Hippocampal formation (tissue), 2 donors: ENCODE measurements around the gene PAPPA2.

ENCODE experiments used
- DNase-seq, 2 donors: peaks; one replicate each; lab custom pipeline; 2025; lab: John Stamatoyannopoulos, UW

PAPPA2 gene

DNA sequence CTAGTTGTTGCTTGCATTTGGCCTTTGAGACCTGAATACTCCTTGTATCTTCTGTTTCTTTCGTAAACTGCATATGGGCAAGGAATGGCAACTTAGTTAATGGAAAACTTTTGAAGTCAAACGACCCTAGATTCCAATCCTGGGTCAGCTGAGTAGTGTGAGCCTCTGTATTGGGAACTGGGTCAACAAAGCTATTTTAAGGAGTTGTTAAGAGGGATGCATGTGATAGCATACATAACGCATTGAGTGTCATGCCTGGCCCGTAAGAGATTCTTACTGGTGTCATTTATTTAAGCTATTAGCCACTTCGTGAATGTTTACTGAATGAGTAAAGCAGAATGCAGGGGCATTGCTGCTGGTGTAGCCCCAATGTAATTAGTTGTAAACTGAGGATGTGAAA, 340.1 kb downstream of the PAPPA2 start:
- no peak for DNase-seq

DNA sequence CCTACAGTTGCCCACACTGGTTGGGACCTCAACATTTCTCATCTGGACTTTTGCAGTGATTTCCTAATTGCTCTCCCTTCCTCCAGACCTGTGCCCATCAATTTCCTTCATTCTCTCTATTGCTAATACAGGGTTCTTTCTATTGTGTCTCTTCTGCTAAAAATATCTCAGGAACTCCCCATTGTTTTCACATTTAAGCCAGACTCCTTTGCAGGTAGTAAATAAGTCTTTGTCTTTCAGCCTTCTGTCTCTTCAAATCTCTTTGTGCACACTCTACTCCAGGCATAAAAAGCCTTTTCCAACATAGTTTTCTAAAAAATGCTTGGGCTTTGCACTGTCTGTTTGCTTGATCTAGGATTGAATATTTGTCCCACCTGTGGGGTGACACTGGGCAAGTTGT, 340.6 kb downstream of the PAPPA2 start:
- no peak for DNase-seq

DNA sequence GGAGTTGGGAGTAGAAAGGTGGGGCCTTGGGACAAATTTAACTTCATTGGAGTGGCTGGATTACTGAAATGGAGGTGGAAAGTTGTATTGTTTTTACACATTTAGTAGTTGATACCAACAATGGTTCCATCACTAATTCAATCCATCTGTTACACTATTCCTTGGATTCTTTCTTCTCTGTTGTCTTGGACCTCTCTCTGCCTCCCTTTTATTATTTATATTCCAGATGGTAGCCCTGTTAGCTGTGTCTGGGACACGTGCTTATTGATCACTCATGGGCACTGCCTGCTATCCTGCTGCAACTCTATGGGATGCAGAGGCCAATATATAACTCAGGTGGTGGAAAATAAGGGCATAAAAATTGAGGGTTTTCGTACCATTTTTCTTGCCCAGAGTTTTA, 346.3 kb downstream of the PAPPA2 start:
- DNase-seq: no peak

DNA sequence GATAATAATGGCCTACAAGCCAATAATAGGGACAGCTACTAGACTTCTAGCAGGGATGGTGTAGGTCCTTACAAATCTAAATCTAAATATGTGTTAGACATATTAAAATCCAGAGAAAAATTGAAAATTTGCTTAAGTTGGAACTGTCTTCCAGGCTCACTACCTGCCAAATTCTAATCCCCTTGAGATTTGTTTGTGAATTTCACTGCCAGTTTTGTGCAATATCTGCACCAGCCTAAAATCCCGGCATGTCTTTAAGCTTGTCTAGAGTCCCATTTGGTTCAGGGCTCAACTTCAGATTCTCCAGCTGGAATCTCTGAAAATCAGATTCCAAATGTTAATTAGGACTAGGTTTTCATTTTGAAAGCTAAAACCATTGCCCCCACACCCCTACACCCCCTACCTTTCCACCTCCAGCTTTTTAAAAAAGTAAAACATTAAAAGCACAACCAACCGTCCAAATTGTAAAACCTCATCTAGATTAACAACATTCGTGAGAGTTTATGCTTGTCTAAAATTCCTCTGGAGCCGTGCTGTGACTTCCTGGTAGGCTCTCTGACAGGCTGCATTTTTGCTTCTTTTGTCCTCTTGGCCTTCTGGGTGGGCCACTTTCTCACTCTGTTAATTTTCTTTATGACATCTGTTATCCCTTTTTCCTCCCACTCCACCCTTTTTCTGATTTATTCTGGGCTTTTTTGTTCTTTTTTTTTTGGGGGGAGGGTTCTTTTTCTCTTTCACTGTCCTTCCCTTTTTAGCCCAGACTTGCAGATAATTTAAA, 348.7 kb downstream of the PAPPA2 start:
- DNase-seq: no peak

DNA sequence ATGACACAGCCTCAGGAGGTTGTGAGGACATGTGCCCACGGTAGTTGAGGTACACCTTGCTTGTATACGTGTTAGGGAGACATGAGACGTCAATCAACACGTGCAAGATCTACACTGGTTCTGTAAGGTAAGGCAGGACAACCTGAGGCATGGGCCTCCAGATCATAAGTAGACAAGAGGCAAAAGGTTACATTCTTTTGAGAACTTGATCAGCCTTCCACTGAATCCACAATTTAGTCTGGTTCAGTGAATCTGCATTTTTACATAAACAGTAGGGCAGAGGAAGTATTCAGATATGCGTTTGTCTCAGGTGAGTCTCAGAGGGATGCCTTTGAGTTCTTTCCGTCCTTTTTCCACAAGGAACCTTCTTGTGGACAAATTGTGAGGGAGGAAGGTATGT, 352.6 kb downstream of the PAPPA2 start:
- no peak for DNase-seq

DNA sequence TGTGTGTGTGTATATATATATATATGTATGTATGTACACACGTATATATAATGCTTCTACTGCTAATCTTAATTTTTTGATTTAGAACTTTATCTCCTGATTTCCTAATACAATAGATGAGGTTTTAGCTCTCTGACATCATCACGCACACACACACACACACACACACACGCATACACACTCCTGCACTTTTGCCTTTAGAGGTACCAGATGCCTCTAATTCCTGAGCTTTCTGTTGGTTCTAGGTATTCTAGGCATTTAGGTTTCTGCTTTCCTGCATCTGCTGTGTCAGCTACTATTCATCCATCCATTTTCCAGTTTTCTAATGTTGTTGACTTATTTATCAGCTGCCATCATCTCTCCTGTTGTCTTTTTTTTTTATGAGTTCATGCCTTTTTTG, 353.3 kb downstream of the PAPPA2 start:
- no peak for DNase-seq

DNA sequence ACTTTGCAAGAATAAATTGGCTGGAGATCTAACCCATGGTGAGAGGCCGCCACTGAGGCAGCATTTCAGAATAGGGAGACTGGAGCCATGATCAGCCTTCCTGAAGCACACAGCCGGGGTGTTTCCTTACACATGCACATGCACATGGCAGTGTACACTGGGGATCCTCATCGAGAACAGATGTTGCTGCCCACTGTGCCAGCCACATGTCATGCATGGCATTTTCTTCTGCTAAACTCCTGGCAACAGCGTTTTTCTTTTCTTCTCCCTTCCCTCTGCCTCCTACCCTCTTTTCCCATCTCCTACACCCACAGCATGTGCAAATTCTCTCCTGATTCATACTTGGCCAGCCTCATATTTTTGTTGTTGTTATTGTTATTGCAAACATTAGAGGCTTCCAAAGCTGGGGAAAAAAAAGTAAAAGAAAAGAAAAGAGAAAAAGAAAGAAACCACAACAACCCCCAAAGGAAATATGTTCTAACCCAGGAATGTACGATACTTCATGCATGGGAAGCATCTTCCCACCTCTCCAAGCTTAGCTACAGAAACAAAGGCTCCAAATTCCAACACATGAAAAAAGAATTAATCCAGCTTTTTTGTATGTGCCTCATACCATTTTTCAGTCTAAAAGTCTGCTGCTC, 357.5 kb downstream of the PAPPA2 start:
- DNase-seq: no peak

DNA sequence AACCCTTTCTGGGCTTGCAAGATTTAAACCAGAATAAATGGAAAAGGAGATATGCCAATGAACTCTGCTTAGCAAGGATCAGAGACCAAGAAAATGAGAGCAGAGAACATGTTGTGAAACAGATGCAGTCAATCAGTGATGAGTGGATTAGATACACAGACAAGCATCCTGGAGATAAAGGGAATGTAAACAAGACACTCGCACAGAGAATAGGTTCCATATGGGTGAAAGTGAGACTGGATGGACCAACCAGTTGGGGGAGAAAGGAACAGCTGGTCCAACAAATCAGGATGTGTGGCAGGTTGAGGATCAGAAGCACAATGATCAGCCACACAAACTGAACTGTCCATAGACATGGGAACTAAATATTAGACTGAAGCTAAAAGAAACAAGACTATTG, 363.3 kb downstream of the PAPPA2 start:
- no peak for DNase-seq

DNA sequence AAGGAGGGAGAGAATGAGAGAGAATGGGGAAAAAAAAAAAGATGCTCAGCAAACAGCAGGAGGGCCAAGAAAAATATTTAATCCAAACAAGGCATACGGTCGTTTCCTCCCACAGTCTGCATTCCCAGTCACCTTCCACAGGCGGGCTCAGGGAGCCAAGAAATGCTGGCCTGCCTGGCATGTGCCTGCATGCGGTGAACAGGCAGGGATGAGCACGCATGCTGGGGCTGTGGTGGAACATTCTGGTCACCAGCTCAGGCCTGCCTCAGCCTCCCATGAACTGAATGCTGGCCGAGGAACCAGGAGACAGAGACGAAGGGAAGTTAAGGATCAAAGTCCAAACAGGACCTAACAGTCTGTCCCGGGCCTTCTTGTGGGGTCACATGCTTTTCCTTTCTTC, 366.3 kb downstream of the PAPPA2 start:
- DNase-seq: no peak

DNA sequence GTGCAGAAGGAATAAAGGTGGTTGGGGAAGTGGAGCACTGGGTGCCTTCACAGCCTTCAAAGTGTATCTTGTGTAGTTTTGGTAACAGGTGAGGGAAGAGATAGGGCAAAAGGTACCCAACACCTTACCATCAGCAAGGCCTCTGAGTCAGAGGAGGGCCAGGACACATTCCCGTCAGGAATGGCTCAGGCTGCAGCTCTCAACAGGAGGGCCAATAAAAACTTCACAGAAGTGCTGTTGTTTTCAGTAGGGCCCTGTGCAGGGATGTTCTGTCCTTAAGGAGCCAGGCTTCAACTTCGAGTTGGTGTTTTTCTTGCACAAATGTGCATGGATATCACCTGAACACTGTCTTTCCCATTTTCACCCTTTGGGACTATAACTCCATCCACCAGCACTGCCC, 368.2 kb downstream of the PAPPA2 start:
- no peak for DNase-seq

DNA sequence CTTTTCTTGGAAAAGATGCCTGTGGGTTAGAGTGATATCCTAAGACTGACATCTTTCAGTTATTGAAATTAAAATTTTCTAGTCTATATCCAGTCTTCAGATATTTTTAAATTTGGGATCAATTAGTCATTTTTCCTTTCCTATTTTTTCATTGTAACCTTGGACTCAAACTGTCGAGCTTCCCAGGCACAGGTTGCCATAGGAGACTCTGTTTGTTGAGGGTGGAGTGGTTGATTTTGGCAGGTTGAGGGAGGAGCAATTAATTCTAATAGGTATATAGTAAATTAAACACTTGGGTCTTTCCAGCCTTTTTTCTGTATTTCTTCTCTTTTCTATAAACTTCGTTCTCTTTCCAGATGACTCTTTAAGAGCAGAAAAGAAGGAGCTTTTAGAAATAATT, 374.7 kb downstream of the PAPPA2 start:
- no peak for DNase-seq

DNA sequence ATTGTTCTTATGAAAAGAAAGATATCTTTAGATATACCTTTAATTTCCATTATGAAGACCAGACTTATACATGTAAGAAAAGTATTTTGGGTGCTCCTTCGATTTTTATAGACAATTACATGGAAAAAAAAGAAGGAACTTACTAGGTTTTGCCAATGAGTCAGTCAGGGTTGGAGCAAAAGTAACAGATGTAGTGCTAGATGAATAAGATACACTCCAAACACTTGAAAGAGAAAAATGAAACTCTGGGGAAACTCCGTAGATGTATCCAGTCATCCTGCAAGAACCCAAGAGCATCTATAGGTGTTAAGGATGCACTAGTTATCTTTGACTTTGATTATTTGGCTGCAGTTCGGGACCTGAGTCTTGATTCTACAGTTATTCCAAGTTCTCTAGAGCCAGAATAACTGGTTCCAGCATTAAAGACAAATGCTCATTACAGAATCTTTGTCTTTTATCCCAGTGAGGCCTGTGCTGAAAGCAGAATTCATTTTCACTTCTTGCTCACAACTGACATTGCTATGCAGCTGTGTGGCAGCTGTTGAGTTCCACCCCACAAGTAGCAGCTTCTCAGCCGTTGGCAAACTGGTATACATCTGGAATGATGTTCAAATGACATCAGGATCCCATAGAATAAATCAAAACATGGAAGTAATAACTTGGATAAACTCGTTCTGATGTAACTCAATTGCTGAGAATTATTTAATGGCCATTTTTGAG, 375.5 kb downstream of the PAPPA2 start:
- no peak for DNase-seq

DNA sequence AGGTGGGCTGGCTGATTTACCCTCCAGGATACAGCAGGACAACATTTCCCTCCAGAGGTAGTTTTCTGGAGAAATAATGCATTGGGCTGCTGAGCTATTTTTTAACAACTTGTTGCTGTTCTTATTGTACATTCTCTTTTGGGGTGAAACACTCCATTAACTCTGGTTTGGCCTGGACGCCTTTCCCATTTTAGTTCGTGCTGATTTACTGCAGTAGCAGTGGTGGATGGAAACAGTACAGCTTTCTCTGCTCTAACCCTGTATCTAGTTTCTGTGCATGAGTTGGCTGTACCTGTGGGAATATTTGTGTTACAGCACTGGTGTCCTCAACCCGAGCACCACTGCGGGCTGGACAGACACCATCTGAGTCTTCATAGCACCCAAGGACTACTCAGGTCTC, 376.2 kb downstream of the PAPPA2 start:
- DNase-seq: no peak

DNA sequence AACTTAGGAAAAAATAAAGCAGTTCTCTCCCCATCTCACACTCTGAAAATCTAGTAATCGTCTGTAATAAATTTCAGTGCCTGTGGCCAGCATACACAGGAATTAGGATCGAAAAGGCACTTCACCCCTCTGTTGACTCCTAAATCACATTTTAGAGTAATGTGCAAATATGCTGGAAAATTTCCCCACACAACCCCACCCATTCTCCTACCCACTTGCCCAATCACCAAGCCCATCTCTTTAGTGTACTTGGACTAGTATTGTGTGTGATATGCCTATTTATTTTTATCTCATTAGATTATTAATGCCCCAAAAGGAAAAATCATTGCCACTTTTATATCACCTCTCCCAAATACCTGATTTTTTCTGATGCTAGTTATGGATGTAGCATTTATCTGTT, 378.3 kb downstream of the PAPPA2 start:
- no peak for DNase-seq

DNA sequence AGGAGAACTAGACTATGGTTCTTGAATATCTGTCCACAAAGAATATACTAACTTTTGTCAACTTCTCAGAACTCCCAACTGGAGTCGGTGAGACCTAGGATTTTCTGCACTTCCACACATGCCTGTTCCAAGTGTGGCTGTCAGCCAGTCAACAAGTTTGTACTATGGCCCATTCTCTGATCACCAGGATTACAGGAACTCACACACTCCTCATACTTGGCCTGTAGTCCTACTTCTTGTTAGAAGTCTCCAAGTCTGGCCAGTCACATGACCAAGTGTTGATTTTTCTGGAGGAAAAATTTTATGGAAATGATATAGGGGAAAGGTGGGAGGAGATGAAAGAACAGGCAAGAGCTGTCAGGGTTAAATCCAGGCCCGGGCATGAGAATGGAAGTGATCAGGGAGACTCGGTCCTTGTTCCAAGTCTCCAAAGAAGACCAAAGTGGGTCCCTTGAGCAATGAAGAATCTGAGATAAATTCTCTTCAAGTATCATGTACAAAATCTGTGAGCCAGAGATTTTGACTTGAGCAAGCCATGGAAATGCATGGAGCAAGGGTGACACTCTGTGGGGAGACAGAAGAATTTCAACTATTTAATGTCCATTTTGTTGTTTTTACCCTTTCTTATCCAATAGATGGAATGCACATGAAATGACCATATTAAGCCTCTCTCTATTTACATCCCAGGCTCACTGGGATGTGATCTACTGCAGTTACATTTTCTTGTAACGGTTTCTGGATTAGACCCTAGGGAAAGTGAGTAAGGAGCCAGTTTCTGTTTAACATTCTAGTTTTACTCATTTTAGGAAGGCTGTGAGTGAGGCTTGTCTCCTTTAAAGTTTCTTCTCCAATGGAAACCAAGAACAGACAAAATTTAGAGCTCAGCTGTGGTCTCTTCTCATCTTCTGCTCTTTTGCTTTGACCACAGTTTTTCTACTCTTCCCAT, 380.6 kb downstream of the PAPPA2 start:
- peak; percentile 4 to 11 for DNase-seq

DNA sequence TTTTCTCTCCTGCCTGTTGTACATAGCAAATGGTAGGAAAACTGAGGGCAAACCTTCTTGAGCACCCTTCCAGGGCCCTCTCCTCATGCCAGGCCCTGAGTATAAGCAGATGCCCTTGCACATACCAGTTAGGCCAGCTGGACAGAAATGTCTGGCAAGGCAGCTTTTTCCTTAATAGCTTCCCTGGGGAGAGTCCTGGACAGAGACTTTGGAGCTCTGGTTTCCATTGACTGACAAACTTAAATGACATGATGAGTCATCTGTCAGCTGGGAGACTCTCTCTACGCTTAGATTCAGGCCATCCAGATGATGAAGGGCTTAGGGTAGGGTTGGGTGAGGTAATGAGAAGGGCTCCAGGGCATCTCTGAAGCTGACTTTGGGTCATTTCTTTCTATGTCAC, 384.1 kb downstream of the PAPPA2 start:
- DNase-seq: no peak

DNA sequence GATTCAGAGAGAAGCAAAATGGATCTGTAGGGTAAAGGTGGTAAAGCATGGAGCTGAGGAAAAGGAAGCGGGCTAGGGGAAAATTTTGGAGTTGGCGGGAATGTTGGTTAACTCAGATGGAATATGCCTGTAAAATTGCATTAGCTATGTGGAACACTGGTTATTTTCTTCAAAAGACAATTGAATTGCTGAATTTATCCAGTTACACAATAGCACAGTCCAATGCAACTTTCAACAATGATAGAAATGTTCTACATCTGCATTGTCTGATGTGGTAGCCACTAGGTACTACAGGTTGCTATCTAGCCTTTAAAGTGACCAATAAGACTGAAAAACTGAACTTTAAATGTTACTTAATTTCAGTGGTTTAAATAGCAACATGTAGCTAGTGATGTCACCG, 386.3 kb downstream of the PAPPA2 start:
- DNase-seq: no peak

DNA sequence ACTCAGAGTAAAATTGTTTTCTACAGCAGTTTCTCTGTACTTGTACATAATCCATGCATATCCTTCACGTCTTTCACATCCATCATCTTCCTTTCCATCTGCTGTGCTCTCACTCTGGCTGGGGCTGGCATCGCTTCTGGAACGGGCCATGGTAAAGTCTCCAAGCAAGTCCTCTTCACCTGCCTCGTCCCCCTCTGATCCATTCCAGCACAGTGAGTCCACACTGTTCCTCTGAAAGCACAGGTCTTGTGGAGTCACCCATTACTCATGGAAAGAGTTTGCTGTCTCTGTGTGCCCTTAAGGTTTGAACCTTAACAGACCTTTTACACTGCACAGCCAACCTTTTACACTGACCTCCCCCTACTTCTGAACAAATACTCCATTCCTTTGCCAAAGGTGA, 387.9 kb downstream of the PAPPA2 start:
- DNase-seq: no peak

DNA sequence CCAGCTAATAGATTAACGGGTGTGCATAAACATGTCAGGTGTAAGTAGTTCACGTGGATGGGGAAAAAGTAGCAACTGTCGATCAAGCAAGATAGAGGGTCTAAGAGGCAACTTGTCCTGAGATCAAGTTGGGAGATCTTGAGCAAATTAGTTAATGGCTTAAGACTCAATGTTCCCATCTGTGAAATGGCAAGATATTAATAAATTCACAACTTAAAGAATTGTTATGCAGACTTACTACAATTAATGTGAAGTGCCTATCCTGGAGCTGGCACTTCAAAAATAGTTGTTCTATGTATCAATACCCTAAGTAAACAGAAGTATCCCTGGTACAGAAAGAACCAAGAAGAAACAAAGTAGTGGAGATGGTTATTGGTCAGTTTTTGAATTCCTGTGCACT, 389.1 kb downstream of the PAPPA2 start:
- DNase-seq: no peak

DNA sequence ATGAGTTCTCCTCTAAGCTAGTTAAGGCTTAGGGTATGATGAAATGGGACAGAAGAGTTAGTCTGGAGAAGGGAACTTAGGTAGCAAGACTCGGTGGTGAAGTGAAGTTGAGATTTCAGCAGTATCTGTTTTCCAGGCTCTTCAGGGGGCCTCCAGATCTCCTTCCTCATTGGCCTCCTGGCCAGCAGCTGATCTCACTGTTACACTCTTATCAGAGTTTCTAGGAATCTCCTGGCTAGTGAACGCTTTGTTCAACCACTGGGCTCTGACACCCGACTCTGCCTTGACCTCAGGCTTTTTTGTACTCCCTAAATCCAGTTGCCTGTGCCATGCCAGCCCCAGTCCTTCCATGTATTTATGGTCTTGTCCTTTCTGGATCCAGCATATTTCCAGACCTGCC, 390.5 kb downstream of the PAPPA2 start:
- no peak for DNase-seq

DNA sequence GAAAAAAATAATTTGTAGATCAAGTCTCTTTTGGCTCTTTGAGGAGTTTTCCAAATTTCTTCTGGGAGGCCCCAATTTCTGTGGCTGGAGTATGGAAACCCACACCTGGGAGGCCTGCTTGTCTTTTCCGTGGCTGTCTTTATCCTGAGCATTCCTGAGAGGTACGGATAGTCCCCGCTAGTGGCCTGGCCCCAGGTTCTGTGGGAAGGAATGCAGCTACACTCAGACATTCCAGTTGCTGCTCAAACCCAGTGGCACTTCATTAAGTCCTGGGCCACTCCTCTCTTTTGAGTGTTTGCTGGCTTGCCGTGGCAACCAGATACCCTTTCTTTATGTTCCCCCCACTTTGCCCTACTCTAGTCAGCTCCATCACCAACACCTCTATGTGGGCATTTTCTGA, 391.1 kb downstream of the PAPPA2 start:
- DNase-seq: no peak
